Femur (tissue), 1 donor: Measurements from ENCODE around the gene GSTM2.
A peak's percentile ranks its signal among the peaks of the same experiment; 100 is the strongest.
"Not testable (repeated sequence)": the region's sequence is repeated elsewhere in the genome, so short reads cannot be mapped to it uniquely, and the experiment has no call there.

Source experiments
- DNase-seq: peaks from one replicate; pipeline ENCODE4 v3.0.0-alpha.2; 2017

The GSTM2 gene

DNA sequence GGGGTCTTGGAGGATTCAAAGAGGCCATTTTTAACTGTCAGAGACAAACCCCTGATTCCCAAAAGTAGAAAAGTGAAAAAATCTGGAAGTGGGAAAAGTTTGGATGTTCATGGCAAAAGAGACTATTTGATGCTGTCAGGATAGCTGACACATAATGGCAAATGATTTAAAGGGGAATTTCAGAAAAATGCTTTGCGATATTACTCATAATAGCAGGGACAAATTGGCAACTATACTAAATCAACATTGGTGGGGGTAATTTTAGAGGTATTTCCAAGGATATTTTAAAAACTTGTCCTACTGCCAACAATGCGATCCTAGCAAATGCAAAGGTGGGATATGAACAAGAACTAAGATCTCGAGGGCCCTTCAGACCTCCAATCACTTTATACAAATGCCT lies 17.2 kb upstream of the GSTM2 start:
- DNase-seq = no peak

DNA sequence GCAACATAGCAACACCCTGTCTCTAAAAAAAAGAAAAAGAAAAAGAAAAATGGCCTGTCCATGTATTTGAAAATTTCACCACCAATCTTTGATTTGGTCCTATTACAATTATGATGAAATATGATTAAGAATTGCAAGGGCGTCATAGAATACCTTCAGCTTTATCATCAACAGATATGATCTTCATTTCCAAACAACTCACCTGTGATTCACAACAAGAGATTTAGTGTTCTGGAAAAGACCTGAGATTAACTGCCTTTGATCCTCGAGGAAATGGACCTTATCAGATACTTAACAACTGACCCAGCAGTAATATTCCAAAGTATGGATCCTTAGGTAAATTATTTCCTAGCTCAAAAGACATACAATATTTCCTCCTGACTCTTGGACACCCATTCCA lies 15.5 kb upstream of the GSTM2 start:
- DNase-seq = no peak

DNA sequence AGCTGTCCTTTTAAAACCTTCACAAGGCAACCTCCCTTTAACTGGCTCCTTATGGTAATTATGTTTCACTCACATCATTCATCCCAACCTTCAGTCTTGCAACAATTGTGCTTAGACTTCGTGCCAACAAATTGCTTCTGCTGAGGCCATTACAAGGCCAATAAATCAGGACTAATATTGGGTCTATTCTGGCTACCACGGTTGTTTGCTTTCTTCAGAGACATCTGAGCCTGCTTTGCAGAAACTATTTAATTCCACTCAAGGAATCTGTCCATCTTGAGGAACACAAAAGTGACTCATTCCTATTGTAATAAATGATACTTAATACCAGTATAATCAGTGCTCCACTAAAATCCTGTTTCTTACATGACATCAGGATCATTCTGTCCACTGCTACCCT lies 14.6 kb upstream of the GSTM2 start:
- no peak for DNase-seq

DNA sequence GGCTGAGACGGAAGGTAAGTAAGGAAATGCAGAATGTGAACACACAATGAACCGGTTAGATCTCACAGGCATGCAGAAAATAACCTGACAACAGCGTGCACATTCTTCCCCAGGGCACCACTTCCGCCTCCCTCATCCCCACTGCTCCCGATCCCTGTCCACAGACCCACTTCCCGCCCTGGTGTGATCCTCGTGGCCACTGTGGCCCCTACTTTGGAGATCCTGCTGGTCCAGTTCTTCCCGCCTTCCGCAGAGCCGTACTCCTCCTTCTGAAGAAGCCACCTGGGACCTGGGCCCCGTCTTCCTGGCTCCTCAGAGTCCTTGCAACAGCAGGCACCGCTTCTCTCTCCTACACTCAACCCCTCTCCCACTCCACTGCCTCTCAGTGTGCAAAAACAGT lies 13.3 kb upstream of the GSTM2 start:
- no peak for DNase-seq

DNA sequence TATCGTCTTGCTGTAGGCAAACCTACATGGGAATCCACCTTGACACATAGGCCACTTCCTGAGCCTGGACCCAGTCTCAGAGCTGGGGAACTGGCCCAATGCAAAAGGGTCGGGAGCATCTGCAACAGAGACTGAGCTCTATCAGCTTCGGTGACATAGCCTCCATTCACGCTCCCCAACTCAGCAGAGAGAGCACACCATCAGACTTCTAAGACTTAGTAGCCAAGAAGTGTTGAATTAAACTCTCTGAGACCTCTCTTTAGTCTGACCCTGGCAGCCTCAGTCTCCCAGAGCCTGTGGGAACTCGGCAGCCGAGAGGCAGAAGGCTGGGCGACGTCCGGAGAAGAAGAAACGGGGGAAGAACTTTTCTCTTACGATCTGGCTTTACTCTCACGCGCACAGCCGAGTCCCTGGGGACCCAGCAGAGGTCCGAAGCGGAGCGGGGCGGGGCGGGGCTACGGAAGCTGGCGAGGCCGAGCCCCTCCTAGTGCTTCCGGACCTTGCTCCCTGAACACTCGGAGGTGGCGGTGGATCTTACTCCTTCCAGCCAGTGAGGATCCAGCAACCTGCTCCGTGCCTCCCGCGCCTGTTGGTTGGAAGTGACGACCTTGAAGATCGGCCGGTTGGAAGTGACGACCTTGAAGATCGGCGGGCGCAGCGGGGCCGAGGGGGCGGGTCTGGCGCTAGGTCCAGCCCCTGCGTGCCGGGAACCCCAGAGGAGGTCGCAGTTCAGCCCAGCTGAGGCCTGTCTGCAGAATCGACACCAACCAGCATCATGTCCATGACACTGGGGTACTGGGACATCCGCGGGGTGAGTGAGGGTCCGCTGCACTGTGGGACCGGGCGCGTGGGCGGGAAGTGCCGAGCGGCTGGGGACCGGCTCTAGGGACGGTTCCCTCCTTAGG lies 12.0 kb upstream of the GSTM2 start, which contains the start of gene GSTM4:
Gene GSTM4, plus strand, starts transcription at position 485 of the 905 bp plus-strand sequence. Its CDS starts 291 bp downstream, at position 776.
- DNase-seq = peak; percentile 90

DNA sequence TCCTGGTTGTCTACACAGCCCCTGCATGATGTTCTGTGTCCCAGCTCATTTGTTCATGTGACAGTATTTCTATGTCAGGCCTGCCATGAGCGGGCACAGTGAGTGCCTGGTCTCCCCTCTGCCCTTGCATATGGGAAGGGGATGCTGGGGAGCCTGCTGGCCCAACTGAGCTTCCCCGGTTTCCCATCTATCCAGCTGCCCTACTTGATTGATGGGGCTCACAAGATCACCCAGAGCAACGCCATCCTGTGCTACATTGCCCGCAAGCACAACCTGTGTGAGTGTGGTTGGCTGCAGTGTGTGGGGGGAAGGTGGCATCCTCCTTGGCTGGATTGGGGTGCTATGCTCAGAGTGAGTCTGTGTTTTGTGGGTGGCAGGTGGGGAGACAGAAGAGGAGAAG lies 10.5 kb upstream of the GSTM2 start:
- DNase-seq = no peak

DNA sequence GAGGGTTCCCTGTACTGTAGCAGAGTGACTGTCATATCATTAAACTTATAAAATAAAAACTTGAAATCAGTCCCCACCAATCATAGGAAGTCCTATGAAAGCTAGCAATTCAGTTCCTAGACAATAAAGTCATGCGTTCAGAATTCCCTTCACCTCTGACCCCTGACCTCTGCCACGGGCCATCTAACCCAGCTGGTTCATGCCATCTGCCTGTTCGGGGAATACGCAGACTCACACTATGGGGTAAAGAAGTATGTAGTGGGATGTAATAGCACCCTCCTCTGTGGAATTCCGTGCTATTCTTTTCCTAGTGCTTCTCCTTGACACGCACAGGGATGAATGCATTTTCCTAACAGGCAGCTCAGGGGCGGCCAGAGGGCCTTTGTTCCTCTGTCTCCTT lies 9.9 kb upstream of the GSTM2 start:
- no peak for DNase-seq

DNA sequence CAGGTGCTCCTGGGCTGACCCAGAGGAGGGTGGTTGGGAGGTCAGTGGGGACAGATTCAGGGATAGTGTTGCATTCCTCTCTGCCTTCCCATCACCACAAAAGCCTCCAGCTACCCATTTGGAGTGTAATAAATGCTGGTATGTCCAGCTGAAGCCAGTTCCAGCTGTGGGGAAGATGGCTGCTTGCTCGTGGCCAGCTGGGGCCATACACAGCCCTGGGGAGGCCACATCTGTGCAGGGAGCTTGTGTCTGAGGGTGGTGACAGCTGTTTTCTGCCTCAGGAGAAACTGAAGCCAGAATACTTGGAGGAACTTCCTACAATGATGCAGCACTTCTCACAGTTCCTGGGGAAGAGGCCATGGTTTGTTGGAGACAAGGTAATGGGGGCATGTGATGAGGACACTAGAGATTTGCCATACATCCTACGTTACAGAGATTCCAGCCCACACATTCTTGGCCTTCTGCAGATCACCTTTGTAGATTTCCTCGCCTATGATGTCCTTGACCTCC lies 9.3 kb upstream of the GSTM2 start:
- no peak for DNase-seq

DNA sequence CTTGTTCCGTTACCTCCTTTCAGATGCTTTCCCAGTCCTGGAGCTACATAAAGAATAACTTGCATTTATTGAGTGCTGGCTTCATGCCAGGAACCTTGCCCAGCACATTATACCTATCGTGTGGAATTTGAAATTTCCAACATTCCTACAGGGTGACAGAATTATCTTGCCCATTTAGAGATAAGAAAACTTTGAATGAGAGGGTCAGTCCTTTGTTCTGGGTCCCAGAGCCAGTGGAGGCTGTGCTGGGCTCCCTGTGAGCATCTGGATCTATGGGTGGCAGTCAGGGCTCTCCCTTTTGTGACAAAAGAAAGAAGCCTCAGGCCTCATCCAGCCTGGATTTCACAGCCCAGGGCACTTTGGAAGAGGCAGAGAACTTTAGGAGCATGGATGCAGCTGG lies 8.7 kb upstream of the GSTM2 start:
- DNase-seq = no peak

DNA sequence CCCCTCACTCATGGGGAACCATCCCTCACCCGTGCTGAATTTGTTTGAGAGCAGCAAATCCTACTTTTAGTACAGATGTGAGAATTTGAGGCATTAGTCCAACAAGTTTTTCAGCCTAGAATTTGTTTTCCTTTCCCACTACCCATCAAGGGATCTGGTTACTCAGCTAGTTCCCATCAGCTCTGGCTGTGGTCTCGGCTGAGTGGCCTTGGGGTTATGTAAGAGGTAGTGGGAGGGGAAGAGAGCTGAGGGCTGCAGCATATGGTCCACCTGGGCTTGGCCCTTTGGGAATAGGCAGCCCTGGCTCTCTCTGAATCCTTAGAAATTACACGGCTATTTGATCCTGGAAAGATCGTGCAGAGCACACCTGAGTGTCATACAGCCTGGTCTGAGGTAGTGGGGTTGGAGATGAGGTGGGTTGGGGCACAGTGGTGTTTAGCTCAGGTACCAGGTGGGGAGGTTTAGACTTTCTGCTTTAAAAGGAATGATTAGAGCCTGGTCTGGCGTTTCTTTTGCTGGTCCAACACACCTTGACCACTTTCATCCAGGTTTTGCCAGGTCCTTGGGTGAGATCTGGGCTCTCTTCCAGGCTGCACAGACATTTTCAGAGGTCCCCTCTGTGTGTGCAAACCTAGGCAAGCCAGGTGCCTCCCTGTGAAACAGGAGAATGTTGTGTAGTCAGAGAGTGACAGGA lies 7.7 kb upstream of the GSTM2 start:
- no peak for DNase-seq

DNA sequence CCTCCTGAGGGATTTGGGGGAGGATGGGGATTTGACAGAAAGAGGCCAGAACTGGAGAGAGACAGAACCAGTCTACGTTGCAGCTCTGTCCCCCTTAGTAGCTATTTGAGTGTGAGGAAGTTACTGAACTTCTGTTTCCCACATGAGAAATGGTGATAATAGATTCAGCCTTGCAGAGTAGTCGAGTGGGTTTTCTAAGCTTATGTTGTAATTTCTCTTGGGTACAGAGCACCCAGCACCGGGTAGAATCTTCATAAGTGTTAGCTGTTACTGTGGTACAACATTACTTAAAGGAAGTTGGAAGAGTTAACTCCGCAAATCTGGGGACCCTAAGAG lies 7.2 kb upstream of the GSTM2 start:
- not testable (repeated sequence) for DNase-seq

DNA sequence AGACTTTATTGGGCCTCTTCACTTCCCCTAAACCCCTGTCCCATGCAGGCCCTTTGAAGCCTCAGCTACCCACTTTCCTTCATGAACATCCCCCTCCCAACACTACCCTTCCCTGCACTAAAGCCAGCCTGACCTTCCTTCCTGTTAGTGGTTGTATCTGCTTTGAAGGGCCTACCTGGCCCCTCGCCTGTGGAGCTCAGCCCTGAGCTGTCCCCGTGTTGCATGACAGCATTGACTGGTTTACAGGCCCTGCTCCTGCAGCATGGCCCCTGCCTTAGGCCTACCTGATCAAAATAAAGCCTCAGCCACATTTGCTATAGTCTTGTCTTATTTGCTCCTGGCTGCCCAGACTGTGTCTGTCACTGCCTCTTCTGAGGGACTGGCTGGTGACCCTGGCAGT lies 6.5 kb upstream of the GSTM2 start:
- no peak for DNase-seq

DNA sequence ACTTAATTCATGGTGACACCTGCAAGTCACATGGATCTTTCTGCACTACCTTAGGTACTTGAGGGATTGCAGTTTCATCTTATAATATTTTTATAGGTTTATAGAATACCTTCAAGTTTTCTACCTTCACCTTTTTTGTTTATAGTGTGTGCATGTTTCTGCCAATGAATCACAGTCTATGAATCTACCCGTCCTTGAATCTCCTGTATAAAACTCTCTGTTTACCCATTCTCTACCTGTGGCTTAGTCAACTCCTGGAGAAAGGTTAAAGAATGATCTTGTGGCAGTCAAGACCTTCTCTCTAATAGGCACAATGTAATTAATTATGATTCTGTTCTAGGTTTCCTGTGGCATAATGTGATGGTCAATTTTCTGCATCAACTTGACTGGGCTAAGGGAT lies 3.2 kb upstream of the GSTM2 start:
- DNase-seq = no peak

DNA sequence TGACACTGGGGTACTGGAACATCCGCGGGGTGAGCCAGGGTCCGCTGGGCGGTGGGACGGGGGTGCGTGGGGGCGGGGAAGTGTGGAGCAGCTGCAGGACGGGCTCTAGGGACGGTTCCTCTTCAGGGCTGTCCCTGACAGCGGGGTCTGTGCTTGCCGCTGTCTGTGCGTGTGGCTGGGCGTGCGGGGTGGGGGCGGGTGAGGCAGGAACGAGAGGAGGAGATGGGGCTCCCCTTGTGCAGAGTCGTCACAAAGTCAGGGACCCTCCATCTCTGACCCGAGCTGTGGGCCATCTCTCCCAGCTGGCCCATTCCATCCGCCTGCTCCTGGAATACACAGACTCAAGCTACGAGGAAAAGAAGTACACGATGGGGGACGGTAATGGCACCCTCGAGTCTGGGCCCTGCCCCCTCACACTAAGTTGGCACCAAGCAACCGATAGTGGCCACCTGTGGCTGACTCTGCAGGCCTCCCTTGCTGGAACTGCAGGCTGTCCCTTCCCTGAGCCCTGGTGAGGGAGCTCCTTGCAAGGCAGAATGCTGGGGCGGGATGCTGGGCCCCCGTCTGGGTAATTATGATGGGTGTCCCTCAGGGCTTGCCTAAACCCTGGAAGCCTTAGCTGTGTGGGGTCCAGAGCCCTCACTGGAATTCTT lies 392 bp downstream of the GSTM2 start:
- no peak for DNase-seq

DNA sequence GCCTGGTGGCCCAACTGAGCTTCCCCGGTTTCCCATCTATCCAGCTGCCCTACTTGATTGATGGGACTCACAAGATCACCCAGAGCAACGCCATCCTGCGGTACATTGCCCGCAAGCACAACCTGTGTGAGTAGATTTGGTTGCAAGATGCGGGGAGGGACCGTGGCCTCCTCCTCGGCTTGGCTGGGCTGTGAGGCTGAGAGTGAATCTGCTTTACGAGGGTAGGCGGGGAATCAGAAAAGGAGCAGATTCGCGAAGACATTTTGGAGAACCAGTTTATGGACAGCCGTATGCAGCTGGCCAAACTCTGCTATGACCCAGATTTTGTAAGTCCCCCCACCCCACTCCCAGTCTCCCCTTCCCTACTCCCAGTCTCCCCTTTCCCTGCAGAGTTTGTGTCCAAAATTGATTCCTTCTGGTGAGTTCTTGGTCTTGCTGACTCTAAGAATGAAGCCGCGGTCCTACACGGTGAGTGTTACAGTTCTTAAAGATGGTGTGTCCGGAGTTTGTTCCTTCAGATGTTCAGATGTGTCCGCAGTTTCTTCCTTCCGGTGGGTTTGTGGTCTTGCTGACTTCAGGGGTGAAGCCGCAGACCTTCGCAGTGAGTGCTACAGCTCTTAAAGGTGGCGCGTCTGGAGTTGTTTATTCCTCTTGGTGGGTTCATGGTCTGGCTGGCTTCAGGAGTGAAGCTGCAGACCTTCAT lies 1.5 kb downstream of the GSTM2 start:
- no peak for DNase-seq

DNA sequence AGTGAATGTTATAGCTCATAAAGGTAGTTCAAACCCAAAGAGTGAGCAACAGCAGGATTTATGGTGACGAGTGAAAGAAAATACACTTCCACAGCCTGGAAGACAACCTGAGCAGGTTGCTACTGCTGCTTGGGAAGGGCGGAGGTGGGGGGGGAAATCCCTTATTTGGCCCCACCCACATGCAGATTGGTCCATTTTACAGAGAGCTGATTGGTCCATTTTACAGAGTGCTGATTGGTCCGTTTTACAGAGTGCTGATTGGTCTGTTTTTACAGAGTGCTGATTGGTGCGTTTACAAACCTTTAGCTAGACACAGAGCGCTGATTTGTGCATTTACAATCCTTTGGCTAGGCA lies 2.1 kb downstream of the GSTM2 start:
- not testable (repeated sequence) for DNase-seq

DNA sequence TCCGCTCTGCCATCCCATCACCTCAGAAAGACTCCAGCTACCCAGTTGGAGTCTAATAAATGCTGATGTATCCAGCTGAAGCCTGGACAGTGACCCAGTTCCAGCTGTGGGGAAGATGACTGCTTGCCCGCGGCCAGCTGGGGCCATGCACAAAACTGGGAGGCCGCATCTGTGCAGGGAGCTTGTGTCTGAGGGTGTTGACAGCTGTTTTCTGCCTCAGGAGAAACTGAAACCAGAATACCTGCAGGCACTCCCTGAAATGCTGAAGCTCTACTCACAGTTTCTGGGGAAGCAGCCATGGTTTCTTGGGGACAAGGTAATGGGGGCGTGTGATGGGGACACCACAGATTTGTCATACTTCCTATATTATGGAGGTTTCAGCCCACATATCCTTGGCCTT lies 3.2 kb downstream of the GSTM2 start:
- DNase-seq = no peak

DNA sequence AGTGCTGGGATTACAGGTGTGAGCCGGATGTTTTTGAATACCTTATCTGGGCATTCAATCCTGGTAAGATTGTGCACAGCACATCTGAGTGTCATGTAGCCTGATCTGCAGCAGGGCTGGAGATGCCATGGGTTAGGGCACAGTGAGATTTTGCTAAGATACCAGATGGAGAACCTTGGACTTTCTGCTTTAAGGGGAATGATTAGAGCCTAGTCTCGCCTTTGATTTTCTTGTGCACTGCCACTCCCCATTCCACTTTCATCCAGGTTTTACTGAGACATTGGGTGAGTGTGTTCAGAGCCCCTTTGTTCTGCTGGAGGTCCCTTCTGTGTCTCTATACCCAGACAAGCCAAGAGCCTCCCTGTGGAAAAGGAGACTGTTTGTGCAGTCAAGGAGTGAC lies 6.0 kb downstream of the GSTM2 start:
- DNase-seq = not testable (repeated sequence)

DNA sequence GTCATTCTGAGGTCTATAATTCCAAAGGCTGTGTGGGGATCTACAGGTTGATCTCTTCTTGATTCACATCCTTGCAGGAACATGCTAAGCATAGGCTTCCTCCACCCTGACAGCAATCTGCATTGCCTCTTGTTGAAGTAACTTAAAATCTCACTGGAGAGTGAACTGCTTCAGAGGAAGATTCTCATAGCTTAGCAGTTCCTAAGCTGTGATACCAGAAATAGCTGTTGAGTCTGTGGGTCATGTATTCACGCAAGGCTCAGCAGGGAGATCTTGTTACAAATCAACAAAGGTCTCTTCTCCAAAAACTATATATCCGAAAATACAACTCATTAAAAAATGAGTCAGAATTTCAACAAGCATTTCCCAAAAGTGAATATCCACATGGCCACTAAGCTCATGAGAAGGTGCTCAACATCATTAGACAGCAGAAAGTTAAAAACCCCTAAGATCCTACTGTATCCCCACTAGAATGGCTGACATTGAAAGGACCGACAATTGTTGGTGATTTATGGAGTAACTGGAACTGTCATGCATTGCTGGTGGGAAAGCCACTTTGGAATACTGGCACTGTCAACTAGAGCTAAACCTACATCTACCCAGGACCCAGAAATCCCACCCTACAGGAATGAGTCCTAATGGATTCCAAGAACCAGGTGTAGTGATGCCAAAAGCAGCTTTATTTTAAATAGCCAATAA lies 9.0 kb downstream of the GSTM2 start:
- DNase-seq = not testable (repeated sequence)

DNA sequence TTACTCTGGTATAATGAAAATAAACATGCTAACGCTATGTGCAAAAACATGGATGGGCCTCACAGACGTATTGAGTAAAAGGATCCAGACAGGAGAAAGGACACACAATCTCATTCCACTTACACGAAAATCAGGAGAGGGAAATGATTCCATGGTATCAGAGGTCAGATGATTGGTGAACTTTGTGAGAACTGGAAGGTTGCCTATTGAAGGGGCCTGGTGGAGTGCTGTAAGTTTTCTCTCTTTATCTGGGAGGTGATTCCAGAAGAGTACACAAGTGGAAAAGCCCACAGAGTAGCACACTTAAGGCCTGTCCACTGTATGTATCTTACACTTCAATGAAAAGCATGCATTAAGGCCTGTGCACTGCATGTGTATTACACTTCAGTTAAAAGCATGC lies 9.6 kb downstream of the GSTM2 start:
- no peak for DNase-seq

DNA sequence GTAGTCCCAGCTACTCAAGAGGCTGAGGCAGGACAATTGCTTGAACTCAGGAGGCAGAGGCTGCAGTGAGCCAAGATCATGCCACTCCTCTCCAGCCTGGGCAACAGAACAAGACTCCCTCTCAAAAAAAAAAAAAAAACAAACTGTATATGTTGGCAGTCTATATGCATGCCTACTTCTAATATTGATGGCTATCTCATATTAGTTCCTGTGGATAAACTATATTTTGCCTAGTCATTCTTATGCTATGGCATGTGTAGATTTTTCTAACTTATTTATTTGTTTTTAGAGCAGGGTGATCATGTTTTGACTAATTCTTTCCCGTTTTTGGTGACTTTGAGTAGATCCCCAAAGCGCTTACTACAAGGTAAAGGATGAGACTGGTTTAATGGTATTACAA lies 10.8 kb downstream of the GSTM2 start:
- DNase-seq = not testable (repeated sequence)

DNA sequence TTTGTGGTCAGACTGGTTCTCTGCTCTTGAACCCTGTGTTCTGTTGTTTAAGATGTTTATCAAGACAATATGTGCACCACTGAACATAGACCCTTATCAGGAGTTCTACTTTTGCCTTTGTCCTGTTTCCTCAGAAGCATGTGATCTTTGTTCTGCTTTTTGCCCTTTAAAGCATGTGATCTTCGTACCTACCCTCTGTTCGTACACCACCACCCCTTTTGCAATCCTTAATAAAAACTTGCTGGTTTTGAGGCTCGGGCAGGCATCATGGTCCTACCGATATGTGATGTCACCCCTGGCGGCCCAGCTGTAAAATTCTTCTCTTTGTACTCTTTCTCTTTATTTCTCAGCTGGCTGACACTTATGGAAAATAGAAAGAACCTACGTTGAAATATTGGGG lies 16.9 kb downstream of the GSTM2 start:
- DNase-seq = not testable (repeated sequence)
